ENCODE measurements around the gene PRCD. TPM values are rescaled to one million over a fixed set of nuclear protein-coding genes. Genes with fewer than 3 reads are reported as not detected.
"Not testable (repeated sequence)": the region's sequence is repeated elsewhere in the genome, so short reads cannot be mapped to it uniquely, and the experiment has no call there.

Gene PRCD
- polyA plus RNA-seq, 5 donors = 6.2 to 10.6 (median 9.2) TPM

- DNase-seq = no peak
These were observed 13.5 kb downstream of the PRCD start for GRCh38 chr17:76553178-76553908.

GRCh38 chr17:76554131-76554530 is 14.3 kb downstream of the PRCD start:
- DNase-seq = no peak

- DNase-seq = no peak
These were observed 17.0 kb downstream of the PRCD start for GRCh38 chr17:76556765-76557367.

- DNase-seq = peak; percentile 94 to 96
These were observed 17.7 kb downstream of the PRCD start for GRCh38 chr17:76557368-76558197.

GRCh38 chr17:76558198-76559095 is 18.6 kb downstream of the PRCD start:
- no peak for DNase-seq

GRCh38 chr17:76559460-76559859 is 19.6 kb downstream of the PRCD start:
- DNase-seq = not testable (repeated sequence)

GRCh38 chr17:76560036-76560876 is 20.4 kb downstream of the PRCD start:
- no peak for DNase-seq

GRCh38 chr17:76560877-76561221 is 21.0 kb downstream of the PRCD start:
- DNase-seq = no peak

- DNase-seq = no peak
These were observed 21.5 kb downstream of the PRCD start for GRCh38 chr17:76561332-76561731.

GRCh38 chr17:76561799-76562268 is 22.0 kb downstream of the PRCD start:
- no peak for DNase-seq

GRCh38 chr17:76562734-76563148 is 22.9 kb downstream of the PRCD start:
- DNase-seq = peak; percentile 61 to 72

- not testable (repeated sequence) for DNase-seq
These were observed 23.5 kb downstream of the PRCD start for GRCh38 chr17:76563359-76563758.

GRCh38 chr17:76564991-76565727 is 25.3 kb downstream of the PRCD start:
- DNase-seq = not testable (repeated sequence)

- no peak for DNase-seq
These were observed 26.1 kb downstream of the PRCD start for GRCh38 chr17:76565728-76566612.

- no peak for DNase-seq
These were observed 26.7 kb downstream of the PRCD start for GRCh38 chr17:76566613-76566943.

GRCh38 chr17:76566988-76567431 is 27.2 kb downstream of the PRCD start:
- no peak for DNase-seq

- DNase-seq = no peak
These were observed 28.0 kb downstream of the PRCD start for GRCh38 chr17:76567634-76568432.

GRCh38 chr17:76568811-76569221 is 29.0 kb downstream of the PRCD start:
- no peak for DNase-seq

All from right lung (tissue), 5 donors.